K562 (cell line): ENCODE results near the gene THADA. TPM values are rescaled to one million over a fixed set of nuclear protein-coding genes. Genes with fewer than 3 reads are reported as not detected.
A peak's percentile ranks its signal among the peaks of the same experiment; 100 is the strongest.

Source experiments
- BRD4 ChIP-seq: fragments of 200-600 bp; sonication (generic); IDR thresholded peaks from 2 replicates; pipeline ENCODE4 v1.6.1; 2017; ENCODE audit warnings: inconsistent platforms
- BRF1 ChIP-seq: IDR thresholded peaks from 3 replicates; pipeline ENCODE4 v1.6.1; 2011; ENCODE audit warnings: borderline replicate concordance, mild to moderate bottlenecking; ENCODE audit not compliant: insufficient read length; ENCODE audit errors: extremely low read depth
- CBX2 ChIP-seq: fragments of 200-600 bp; sonication (generic); IDR thresholded peaks from one replicate; pipeline ENCODE4 v1.6.1; 2012; ENCODE audit warnings: mild to moderate bottlenecking, low read length, inconsistent platforms; ENCODE audit not compliant: insufficient read depth, poor library complexity, severe bottlenecking
- FOXO4 ChIP-seq: fragments of 450-650 bp; formaldehyde crosslinking; IDR thresholded peaks from 2 replicates; pipeline ENCODE4 v1.4.0; 2020; ENCODE audit warnings: mild to moderate bottlenecking, moderate library complexity
- MCM7 ChIP-seq, 2 experiments: fragments of 450-650 bp; IDR thresholded peaks; 2 replicates each; pipeline ENCODE4 v1.6.1; 2016 to 2018
- MECOM ChIP-seq: fragments of 250-450 bp; sonication (Bioruptor Pico); IDR thresholded peaks from 2 replicates; pipeline ENCODE4 v1.8.0; 2022; ENCODE audit warnings: inconsistent platforms
- NFRKB ChIP-seq: fragments of 450-650 bp; IDR thresholded peaks from 2 replicates; pipeline ENCODE4 v1.6.1; 2016; ENCODE audit warnings: low read depth
- NR1H2 ChIP-seq: sonication (generic); formaldehyde crosslinking; IDR thresholded peaks from 2 replicates; pipeline ENCODE4 v1.4.0; 2020; ENCODE audit warnings: mild to moderate bottlenecking, missing genetic modification reagents
- NR2C1 ChIP-seq, 2 experiments: fragments of 450-650 bp; IDR thresholded peaks; 2 replicates each; pipeline ENCODE4 v1.6.1; 2017; ENCODE audit warnings: mild to moderate bottlenecking in 2 of 2, antibody characterized with exemption in 1 of 2, inconsistent platforms in 1 of 2, missing compliant biosample characterization in 1 of 2, missing genetic modification characterization in 1 of 2
- PML ChIP-seq: IDR thresholded peaks from 2 replicates; pipeline ENCODE4 v1.6.1; 2012; ENCODE audit warnings: low read length, inconsistent platforms
- PPARD ChIP-seq: fragments of 250-450 bp; sonication (Bioruptor Pico); IDR thresholded peaks from 2 replicates; pipeline ENCODE4 v1.8.0; 2022; ENCODE audit warnings: inconsistent platforms, mild to moderate bottlenecking, moderate library complexity
- RNF2 ChIP-seq: sonication (generic); IDR thresholded peaks from 2 replicates; pipeline ENCODE4 v1.6.1; 2016
- SAFB ChIP-seq: fragments of 200-400 bp; formaldehyde crosslinking; IDR thresholded peaks from 2 replicates; pipeline ENCODE4 v1.6.1; 2017; ENCODE audit warnings: low read depth, low read length, borderline replicate concordance
- SFPQ ChIP-seq: fragments of 200-400 bp; formaldehyde crosslinking; IDR thresholded peaks from 2 replicates; pipeline ENCODE4 v1.6.1; 2017; ENCODE audit warnings: mild to moderate bottlenecking, low read depth, low read length, moderate library complexity
- SRSF9 ChIP-seq: fragments of 200-400 bp; formaldehyde crosslinking; IDR thresholded peaks from 2 replicates; pipeline ENCODE4 v1.6.1; 2017; ENCODE audit warnings: low read depth, low read length, borderline replicate concordance
- SUPT5H ChIP-seq: fragments of 450-650 bp; IDR thresholded peaks from 2 replicates; pipeline ENCODE4 v1.6.1; 2016
- TCF7 ChIP-seq: sonication (generic); IDR thresholded peaks from 2 replicates; pipeline ENCODE4 v1.6.1; 2016; ENCODE audit warnings: antibody characterized with exemption, borderline replicate concordance
- XRCC3 ChIP-seq: fragments of 450-650 bp; IDR thresholded peaks from 2 replicates; pipeline ENCODE4 v1.6.1; 2017; ENCODE audit warnings: mild to moderate bottlenecking, moderate library complexity
- ZHX1 ChIP-seq: fragments of 150-350 bp; conservative IDR thresholded peaks from 2 replicates; pipeline ENCODE4 v1.6.1; 2014; ENCODE audit warnings: low read length
- polyA plus RNA-seq, 8 experiments: library from polyadenylated mRNA; depleted of rRNA in 4 of 8; stranded (reverse) in 5 of 8; unstranded in 3 of 8; fragments of >200 nt; fragmentation: Nextera tagmentation in 2 of 8; fragmentation: Illumina TruSeq in 1 of 8; extraction: Ambion mirVana in 2 of 8; extraction: Trizol in 1 of 8; gene quantifications; 2 replicates each; pipeline versions ENCODE4 v1.2.1 to v1.2.3, GENCODE V29; 2011 to 2014; ENCODE audit warnings: inconsistent platforms in 1 of 8, missing spikeins in 1 of 8
- total RNA-seq, 7 experiments: library from RNA; depleted of rRNA in 6 of 7; stranded (reverse); fragments of >200 nt in 6 of 7; fragmentation: Illumina TruSeq in 2 of 7; extraction: Trizol in 2 of 7; gene quantifications; 2 replicates each; pipeline versions ENCODE4 v1.2.1 to v1.2.3, GENCODE V29; 2011 to 2021; ENCODE audit warnings: low replicate concordance in 1 of 7
- TF ChIP-seq, protein P1 (sequence below): sonication (generic); formaldehyde crosslinking; IDR thresholded peaks from 2 replicates; pipeline ENCODE4 v1.8.0; 2022; ENCODE audit warnings: mild to moderate bottlenecking, missing genetic modification reagents
- TF ChIP-seq, protein P2 (sequence below): sonication (generic); formaldehyde crosslinking; IDR thresholded peaks from 2 replicates; pipeline ENCODE4 v1.8.0; 2022; ENCODE audit warnings: missing genetic modification reagents, mild to moderate bottlenecking, borderline replicate concordance

Gene THADA
- total and polyA plus RNA-seq, 9 of the 15 experiments (the other 6 are each of a cell fraction or from before 2014, with no cell fraction given): 17.8 to 34.7 (median 31.9) TPM

- TF ChIP-seq ZHX1: no peak
- TF ChIP-seq SUPT5H: peak; percentile 77
- no peak for TF ChIP-seq SRSF9
- TF ChIP-seq, protein P1, sequence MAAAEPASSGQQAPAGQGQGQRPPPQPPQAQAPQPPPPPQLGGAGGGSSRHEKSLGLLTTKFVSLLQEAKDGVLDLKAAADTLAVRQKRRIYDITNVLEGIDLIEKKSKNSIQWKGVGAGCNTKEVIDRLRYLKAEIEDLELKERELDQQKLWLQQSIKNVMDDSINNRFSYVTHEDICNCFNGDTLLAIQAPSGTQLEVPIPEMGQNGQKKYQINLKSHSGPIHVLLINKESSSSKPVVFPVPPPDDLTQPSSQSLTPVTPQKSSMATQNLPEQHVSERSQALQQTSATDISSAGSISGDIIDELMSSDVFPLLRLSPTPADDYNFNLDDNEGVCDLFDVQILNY (CRISPR knock-in tag): no peak
- no peak for TF ChIP-seq NR2C1 (IDR thresholded peaks at IDR 0.05)
- no peak for TF ChIP-seq NR2C1 (tag; IDR thresholded peaks at IDR 0.05)
- TF ChIP-seq BRD4: no peak
- TF ChIP-seq PML: peak; percentile 69
- TF ChIP-seq MCM7 (IDR thresholded peaks at IDR 0.05): 0 out of 4 replicates have a peak, but pooled peaks of 1 of the 2 experiments have one; percentile 13
- TF ChIP-seq NFRKB: no peak
- TF ChIP-seq TCF7: no peak
- TF ChIP-seq XRCC3: no peak
- no peak for TF ChIP-seq NR1H2
- no peak for TF ChIP-seq PPARD (CRISPR knock-in tag)
- TF ChIP-seq FOXO4 (CRISPR knock-in tag): 0 out of 2 replicates have a peak, but pooled peaks have one; percentile 19
- TF ChIP-seq CBX2: no peak
- TF ChIP-seq SAFB: no peak
- TF ChIP-seq MECOM: no peak
- TF ChIP-seq SFPQ: no peak
- no peak for TF ChIP-seq RNF2
- TF ChIP-seq, protein P2, sequence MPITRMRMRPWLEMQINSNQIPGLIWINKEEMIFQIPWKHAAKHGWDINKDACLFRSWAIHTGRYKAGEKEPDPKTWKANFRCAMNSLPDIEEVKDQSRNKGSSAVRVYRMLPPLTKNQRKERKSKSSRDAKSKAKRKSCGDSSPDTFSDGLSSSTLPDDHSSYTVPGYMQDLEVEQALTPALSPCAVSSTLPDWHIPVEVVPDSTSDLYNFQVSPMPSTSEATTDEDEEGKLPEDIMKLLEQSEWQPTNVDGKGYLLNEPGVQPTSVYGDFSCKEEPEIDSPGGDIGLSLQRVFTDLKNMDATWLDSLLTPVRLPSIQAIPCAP (CRISPR knock-in tag): no peak
- no peak for TF ChIP-seq BRF1
These were observed 373.9 kb downstream of the THADA start (continued) for GRCh38 chr2:43221763-43222474.
